Inflammatory macrophage treated with lipopolysaccharide for 1 hour (primary cell): ENCODE results near the gene CXCL12.

Experiments
- DNase-seq, 2 donors: peaks; one replicate each; pipeline ENCODE4 v3.0.0-alpha.2; 2020 to 2022

The CXCL12 gene

GRCh38 chr10:44385026-44385695 is at the start of gene CXCL12:
CXCL12 (minus strand) TSS chr10:44385097; CDS start chr10:44385005, 92 bp downstream.
- DNase-seq = no peak

- DNase-seq = no peak
Measured at GRCh38 chr10:44427479-44427878, 42.6 kb upstream of the CXCL12 start.

GRCh38 chr10:44427037-44427436 is 42.1 kb upstream of the CXCL12 start:
- no peak for DNase-seq

- DNase-seq = no peak
Measured at GRCh38 chr10:44426247-44427034, 41.5 kb upstream of the CXCL12 start.

GRCh38 chr10:44425466-44425865 is 40.6 kb upstream of the CXCL12 start:
- DNase-seq = no peak

- DNase-seq = no peak
Measured at GRCh38 chr10:44424957-44425356, 40.1 kb upstream of the CXCL12 start.

- no peak for DNase-seq
Measured at GRCh38 chr10:44424298-44424697, 39.4 kb upstream of the CXCL12 start.

- no peak for DNase-seq
Measured at GRCh38 chr10:44422570-44423101, 37.7 kb upstream of the CXCL12 start.

GRCh38 chr10:44422153-44422552 is 37.3 kb upstream of the CXCL12 start:
- no peak for DNase-seq

GRCh38 chr10:44419790-44420549 is 35.1 kb upstream of the CXCL12 start:
- no peak for DNase-seq

GRCh38 chr10:44418637-44419036 is 33.7 kb upstream of the CXCL12 start:
- DNase-seq = no peak

GRCh38 chr10:44417761-44418160 is 32.9 kb upstream of the CXCL12 start:
- no peak for DNase-seq

GRCh38 chr10:44416936-44417335 is 32.0 kb upstream of the CXCL12 start:
- DNase-seq = no peak

GRCh38 chr10:44416021-44416771 is 31.3 kb upstream of the CXCL12 start:
- no peak for DNase-seq

GRCh38 chr10:44415121-44415520 is 30.2 kb upstream of the CXCL12 start:
- DNase-seq = no peak

GRCh38 chr10:44413416-44413815 is 28.5 kb upstream of the CXCL12 start:
- DNase-seq = no peak

- DNase-seq = no peak
Measured at GRCh38 chr10:44411251-44411650, 26.4 kb upstream of the CXCL12 start.

- no peak for DNase-seq
Measured at GRCh38 chr10:44404741-44405437, 20.0 kb upstream of the CXCL12 start.

GRCh38 chr10:44402465-44403195 is 17.7 kb upstream of the CXCL12 start:
- no peak for DNase-seq

GRCh38 chr10:44400541-44400940 is 15.6 kb upstream of the CXCL12 start:
- no peak for DNase-seq
